Right kidney (tissue), 9 donors: Measurements from ENCODE around the gene HDAC9.

Source experiments
- DNase-seq: peaks from one replicate; pipeline ENCODE4 v3.0.0-alpha.2; 2016
- long read RNA-seq, 8 donors: transcript quantifications; one replicate each; lab custom pipeline, GENCODE V29; 2026

Gene HDAC9
- long read RNA-seq, donor 1: 0 reads
- long read RNA-seq, donor 2: 0 reads
- long read RNA-seq, donor 3, partial matches to known transcripts: 0 of 1 reads
- long read RNA-seq, donor 3, other reads (novel, unspliced or antisense): 0 of 1 reads
- long read RNA-seq, donor 4: 0 reads
- long read RNA-seq, donor 5: 0 reads
- long read RNA-seq, donor 6: 0 reads
- long read RNA-seq, donor 7, full-length matches to known transcripts: 1 of 1 reads
- long read RNA-seq, donor 7, partial matches to known transcripts: 0 of 1 reads
- long read RNA-seq, donor 7, other reads (novel, unspliced or antisense): 0 of 1 reads
- long read RNA-seq, donor 8: 0 reads

DNA sequence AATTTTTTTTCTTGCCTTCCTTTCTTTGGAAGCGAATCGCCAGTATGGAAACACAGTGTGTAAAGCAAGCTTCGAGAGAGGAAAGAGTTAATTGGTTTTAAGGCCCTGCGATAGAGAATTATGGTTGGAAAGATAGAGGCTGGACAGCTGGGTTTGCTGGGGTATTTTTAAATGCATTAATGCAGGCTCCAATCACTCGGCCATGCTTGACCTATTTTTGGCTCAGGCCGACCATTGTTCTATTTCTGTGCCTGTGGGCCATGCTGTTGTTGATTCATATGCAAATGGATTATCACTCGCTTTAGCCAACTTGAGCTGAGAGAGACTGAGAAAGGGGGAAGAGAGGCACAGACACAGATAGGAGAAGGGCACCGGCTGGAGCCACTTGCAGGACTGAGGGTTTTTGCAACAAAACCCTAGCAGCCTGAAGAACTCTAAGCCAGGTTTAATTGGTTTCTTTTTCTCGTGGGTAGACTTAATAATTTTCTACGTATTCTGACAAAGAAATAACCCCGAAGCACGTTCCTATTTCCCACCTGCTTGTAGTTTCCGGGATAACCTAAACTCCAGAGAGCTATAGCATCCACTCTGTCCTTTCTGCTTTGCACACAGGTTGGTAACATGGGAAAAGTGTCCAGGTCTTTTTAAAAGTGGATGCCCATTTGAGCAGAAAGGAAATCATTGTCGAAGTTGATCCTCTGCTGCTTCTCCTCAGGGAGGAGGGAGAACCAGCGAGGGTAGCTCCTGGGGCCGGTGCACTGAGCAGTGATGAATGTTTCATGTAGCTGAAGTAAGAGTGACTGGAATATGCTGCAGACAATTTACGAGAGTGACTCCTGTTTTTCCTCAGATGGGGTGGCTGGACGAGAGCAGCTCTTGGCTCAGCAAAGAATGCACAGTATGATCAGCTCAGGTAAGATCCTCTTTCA is at the start of gene HDAC9:
Gene HDAC9, plus strand, starts transcription at position 338 of the 929 bp plus-strand sequence. Its CDS starts 554 bp downstream, at position 892.
- DNase-seq: peak; percentile 65

DNA sequence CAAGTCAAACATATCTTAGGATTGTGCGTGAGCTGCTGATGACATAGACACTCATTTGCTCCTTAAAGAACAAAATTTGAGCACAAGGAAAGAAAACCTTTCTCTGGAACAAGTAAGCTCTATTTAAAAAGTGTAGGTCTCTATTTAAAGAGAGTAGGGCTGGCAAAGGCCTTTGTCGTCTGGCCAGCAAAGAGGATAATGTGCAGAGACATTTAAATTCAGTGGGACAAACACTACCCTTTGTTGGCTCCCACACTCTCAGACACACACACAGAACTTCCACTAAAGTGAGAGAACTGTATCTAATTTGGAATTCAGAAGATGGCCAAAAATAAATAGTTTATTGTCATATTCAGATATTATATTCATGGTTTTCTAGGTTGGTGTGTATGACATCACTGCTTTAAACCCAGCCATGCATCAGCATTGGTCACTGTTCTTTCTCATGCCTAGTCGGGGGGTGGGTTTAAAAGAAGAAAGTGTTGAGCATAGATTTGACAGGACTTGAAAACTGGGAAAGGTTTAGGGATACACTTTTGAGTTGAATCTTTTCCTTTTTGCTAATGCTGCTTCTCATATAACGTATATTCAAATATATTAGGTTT is 49.5 kb upstream of the HDAC9 start:
- DNase-seq: no peak

DNA sequence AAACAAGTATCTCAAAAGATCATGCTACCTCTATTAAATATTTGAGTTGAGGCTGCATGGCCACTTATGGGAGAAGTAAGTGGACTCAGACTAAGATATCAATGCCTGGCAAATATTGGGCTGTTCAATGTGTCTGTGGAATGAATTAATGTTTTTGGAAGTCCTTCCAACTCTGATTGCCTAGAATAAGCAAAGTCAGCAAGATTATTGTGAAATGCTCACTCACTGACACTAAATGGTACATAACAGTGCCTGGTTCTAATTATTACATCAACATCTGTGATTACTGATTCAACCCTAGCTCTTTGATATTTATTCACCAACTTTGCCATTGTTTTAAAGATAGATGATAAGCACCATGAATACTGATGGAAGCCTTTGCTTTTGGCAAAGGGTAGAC is 45.5 kb upstream of the HDAC9 start:
- no peak for DNase-seq

DNA sequence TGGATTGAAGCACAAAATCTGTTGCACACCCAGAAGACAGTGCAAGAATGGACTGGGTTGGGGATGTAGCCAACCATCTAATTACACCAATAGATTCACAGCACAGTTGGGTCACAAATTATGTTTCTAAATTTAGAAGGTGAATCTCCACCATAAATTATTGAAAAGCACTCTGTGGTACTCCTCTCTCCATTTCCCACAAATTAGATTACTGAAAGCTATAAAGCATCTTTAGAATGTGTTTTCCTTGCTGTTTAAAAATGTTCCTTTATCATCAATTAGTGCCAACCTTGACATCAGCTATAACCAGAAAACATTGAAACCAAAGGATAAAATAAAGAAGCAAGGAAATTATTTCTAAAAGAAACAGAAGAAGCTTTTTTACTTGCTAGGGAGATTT is 39.9 kb upstream of the HDAC9 start:
- no peak for DNase-seq

DNA sequence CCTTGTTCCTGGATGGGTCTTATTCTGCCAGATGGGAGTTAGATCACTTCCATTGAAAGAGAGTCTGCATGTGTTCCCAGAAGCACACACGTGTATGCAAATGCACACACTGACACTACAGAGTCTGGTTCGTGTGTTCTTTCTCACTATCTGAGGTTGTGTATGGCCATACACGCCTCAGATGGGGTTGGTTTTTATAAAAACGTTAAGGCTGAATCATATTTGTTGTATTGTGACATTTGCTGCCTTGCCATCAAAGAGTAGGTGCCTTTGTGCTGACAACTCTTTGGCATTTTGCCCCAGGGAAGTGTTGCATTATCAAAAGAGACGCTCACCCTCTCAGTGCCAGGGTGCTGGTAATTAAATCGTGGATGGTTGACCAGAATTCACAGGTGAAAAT is 37.7 kb upstream of the HDAC9 start:
- DNase-seq: no peak

DNA sequence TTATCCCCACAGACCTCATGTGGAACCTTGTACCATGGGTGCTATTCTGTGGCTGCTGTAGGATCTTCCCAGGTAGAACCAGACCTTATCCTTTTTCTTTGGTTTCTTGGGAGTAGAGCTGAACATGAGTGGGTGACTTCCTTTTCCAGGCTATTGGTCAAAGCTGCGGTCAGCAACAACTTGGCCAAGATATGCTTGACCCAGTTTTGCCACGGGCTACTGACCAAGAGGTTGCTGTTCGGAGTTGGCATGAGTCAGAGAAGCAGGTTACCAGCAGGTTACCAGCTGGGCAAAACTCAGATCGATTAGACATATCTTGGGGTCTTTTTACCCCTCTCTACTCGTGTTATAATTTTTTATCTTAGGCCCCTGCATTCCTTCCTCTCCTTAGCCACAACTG is 36.7 kb upstream of the HDAC9 start:
- DNase-seq: no peak

DNA sequence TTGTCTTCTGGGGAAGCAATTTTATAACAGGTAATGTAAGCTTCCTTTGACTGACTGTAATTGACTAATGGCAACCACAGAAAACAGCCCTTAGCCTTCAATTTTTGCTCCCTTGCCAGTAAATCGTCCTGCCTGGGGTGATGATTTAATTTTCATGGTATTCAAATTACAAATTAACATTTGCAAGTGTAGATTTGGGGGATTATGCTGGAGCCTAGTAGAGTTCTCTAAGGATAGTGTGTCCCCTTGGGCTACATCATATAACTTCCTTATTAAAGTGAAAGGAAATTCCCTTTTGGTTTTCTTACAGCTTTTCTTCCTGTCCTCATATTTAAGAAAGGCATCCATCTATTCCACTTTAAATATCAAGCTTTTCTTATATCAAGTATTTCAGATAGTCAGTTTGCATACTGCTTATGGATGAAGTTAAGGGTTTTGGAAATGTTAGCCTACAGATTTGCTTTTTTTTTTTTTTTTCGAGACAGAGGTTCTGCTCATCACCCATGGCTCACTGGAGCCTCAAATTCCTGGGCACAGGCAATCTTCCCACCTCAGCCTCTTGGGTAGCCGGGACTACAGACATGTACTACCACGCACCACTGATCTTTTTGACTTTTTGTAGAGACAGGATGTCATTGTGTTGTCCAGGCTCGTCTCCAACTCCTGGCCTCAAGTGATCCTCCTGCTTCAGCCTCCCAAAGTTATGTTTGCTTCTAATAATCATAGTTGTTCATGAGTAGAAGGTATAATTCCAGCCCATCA is 35.9 kb upstream of the HDAC9 start:
- DNase-seq: no peak

DNA sequence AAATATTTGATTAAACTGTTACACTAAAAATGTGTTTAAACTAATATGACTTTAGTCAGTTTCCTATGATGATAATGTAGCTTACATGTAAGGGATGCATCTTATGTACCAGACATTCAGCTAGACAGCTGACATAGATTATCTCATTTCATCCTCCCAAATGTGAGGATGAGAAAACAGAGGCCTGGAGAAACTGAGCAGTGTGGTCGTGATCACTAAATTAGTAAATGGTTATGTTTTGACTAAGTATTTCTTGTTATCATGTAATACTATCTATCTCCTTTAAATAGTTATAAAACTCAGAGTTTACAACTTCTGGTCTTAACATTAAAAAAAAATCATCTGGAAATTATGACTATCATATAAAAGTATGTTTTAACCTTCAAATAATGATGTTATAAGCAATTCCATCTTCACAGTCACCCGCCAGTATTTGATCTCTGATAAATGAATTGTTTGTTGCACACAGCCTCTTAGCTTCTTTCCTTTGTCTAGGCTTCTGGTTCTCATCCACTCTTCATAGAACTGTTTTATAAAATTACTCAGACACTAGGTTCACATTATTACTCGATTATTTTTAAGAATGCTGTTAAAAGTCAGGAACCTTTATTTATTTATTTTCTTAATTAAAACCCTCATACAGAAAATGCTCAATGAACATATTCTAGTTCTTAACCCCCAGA is 33.6 kb upstream of the HDAC9 start:
- no peak for DNase-seq

DNA sequence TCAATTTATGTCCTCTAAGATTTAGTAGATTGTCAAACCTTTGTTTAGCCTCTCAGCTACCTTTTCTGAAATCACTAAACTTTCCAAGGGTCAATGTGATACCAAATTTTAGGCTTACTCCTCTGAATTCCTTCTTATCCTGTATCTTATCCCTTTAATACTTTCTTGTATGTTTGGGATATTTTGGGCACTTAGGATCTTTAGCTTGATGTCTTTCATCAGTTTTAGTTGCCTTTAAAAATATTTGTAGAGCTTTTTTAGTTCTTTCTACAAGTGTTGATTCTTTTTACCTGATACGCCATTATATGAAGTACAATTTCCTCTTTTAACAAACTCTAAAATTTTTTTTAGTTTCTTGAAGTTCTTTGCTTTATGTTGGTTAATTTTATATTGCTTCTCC is 30.7 kb upstream of the HDAC9 start:
- DNase-seq: no peak

DNA sequence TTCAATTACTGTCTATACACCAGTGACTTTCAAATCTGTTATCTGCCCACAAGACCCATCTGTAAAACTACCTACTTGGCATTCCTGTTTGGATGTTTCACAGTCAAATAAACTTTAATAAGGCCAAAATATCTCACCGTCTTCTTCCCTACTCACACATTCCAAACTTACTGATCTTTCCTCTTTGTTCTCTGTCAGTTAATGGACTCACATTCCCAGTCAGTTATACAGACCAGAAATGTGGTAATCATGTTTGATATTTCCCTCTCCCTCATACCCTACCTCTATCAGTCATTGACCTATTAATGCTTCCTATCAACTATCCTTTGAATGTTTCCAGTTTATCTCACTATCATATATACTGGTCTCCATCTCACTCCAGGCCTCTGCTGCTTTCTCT is 28.5 kb upstream of the HDAC9 start:
- no peak for DNase-seq

DNA sequence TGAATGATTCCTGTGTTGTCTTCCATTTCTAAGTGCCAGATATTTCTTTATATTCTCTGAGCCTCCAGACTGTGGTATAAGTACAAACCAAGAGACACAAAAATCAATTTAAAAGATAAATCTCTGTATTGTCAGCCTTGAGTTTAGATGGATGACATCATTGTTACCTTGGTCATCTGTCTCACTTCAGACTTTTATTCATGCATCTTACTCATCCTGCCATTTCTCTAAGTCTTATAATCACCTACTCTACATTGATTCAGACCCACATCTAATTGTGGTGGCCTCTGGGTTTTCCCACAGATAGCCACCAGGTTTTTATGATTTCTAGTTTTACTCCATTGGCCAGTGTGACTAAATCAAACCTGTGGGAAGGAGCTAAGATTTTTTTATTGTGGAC is 26.8 kb upstream of the HDAC9 start:
- no peak for DNase-seq

DNA sequence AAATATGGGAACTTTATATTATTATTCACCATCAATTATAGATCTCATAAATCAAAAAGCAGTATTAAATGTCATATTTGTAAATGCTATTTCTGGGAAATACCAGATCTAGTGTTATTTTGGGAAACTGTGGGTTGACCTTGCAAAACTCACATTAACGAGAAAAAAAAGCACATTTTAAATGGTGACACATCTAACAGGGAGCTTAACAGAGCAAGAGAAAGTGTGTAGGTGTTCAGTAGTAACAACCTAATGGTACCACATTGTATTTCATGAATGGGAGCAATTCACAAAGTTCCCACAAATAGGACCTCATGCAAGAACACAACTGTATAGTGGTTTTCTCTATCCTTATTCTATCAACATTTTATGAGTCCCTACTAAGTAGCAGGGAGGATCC is 26.2 kb upstream of the HDAC9 start:
- no peak for DNase-seq

DNA sequence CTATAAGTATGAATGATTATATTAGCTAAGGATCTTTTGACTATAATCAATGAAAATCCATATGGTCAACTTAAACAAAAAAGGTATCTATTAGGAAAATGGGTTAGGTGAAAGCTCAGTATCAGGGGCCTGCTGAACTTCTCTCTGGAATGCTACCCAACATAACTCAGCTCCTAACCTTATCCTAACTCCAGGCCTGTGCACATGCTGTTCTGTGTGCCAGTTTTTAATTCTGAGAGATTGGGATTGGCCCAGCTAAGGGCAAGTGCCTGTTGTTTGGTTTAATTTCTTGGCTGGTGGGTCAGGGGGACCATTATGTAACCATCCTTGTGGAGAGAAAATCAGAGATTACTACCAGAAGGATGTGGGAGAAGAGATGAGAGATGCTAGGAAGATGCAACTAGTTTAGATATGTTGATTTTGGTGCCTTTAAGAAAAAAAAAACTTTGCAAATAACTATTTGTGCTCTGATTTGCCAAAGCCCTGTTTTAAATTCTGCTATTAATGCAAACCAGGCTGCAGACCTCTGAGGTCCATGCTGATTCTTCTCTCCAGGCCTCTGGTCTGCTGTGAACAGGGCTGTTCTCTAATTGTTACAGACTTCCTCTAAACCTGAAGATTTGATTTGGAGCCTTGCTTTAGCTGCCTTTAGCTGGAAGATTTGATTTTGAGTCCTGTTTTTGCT is 23.9 kb upstream of the HDAC9 start:
- no peak for DNase-seq

DNA sequence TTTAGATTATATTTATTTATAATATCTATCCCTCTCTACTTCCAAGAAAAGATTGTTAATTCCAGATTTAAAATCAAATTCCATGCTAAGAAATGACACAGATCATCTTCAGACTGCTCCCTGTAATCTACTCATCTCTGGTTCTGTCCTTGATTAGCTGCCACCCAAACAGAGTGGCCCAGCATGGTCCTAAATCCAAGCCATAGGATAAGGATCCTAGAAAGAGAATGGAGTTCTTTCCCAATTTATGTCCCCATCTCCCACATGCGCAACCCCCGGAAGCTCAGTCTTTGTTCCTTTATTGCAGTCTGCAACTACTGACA is 23.4 kb upstream of the HDAC9 start:
- no peak for DNase-seq

DNA sequence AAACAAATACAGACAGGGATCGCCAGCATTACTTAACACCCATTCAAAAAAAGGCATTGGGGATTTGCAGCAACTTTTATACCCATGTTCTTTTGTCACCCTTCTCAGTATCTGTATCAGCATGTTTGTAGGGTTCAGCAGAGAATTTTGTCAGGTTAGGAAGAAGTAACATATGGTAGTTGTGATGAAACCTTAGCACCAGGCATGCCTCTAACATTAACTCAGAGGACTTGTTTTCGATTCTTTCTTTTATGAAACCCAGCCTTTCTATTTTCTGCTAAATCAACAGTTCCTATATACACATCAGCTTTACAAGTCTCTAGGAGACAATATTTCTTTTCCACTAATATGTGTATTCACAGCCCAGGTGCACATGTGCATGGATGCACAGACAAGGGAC is 22.4 kb upstream of the HDAC9 start:
- DNase-seq: no peak

DNA sequence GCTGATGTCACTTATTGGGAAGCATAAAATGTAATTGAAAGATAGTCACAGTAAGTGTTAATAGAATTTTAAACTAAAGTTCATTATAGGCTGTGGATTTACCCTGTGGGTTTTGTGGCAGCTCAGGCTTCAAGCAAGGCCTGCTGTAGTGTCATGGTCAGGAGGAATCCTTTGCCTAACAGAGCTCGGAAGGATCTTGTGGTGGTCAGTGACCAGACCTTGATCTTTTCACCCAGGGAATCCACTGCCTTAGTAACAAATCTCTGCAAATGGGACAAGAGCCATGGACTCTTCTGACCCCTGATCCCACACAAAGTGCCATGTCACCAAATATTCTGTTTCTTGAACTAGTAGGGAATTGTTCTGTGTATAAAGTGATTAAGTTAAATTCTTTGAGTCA is 20.6 kb upstream of the HDAC9 start:
- no peak for DNase-seq

DNA sequence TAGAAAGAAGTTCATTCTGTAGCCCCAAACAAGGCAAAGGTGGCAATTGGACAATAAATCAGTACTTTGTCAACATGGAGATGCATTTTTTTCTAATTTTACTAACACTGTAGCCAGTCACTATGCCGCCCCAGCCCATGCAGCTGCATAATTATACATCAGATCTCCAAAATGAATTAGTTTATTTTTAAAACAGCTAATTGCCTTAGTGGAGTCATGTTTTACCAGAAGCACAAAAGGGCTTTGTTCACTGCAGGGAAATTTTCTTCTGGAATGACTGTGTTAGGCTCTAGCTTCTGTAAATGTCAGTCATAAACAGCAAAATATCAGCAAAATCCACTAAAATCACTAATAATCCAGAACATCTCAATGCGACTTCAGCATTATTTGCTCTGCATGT is 20.1 kb upstream of the HDAC9 start:
- no peak for DNase-seq

DNA sequence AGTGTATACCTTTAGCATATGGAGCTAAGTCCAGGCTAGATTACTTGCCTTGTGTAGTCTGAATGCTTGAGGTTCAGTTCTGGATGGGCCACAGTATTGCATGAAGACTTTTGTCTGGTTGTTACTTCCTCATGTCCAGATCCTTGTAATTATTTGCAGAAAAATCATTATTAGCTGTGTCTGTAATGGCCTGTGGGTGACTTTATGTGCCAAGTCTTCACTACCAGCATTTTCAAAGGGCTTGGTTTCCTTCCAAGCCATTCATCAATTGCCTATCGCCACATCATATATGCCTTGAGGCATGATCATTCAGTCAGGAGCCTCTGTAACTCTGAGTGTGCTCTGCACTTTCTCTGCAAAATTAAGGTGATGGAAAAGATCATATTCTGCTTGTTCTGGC is 13.8 kb upstream of the HDAC9 start:
- DNase-seq: no peak

DNA sequence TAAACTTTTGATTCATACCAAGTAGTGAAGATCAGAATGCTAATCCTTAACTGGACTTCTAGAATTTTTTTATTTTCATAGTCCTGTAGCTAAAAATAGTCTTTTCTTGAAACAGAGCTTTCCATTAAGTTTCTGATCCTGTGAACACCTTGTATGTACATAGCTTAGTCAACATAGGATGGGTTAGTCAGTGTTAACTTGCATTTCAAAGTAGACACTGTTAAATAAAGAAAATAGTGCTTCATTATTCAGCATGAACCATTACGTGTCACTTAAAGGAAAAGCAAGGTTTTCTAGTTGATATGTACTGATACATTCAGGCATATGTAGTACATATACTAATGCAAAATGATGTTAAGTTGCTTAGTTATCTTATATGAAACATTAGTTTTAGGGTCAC is 7.5 kb upstream of the HDAC9 start:
- DNase-seq: no peak

DNA sequence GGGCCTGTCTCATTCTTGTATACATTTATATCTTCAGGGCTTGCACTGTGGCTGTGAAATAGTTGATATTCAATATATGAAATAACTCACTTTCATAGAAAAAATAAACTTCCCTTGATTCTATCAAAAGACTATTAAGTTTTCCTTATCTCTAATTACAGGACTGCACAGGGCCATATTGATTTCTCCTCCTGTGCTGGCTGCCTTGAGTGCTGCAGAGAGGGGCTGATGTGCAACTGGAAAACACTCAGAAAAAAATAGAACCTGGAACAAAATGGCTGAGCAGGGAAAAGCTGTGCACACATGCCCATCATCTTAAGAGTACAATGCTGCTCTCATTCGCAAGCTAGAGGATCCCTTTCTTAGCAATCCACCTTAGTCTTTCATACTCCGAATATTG is 5.9 kb upstream of the HDAC9 start:
- no peak for DNase-seq

DNA sequence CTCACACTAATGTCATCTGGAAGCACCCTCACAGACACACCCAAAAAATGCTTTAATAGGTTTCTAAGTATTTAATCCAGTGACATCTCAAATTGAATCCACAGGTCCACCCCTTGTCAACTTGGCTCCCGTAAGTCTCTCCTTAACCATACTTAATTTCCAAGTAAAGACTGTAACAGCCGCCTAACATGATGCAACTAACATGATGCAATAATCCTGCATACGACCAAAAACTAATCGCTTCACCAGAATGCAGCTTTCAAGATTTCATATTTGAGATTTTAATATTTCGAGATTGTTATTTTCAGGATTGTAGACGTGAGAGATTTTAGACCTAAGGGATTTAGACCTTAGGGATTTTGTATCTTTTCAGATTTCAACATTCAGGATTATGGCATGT is 3.7 kb upstream of the HDAC9 start:
- DNase-seq: no peak

DNA sequence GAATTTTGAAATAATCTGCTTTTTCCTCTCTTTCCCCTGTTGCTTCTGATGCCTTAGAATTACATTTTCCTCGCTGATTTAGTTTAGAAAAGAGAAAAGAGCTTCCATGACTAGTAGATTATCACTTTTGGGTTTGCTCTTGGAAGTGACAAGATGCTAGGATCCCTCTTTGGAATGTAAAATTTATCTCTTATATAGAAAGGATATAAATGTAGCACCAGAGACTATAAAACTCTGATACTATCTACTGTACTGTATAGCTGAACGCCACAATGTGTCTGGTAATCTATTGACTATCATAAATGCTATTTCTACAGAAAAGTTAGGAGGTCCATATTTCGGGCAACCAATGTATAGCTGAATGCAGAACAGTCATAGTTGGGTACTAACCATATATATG is 1.1 kb upstream of the HDAC9 start:
- no peak for DNase-seq
